ENCODE results near the gene OGFOD2.

DNA sequence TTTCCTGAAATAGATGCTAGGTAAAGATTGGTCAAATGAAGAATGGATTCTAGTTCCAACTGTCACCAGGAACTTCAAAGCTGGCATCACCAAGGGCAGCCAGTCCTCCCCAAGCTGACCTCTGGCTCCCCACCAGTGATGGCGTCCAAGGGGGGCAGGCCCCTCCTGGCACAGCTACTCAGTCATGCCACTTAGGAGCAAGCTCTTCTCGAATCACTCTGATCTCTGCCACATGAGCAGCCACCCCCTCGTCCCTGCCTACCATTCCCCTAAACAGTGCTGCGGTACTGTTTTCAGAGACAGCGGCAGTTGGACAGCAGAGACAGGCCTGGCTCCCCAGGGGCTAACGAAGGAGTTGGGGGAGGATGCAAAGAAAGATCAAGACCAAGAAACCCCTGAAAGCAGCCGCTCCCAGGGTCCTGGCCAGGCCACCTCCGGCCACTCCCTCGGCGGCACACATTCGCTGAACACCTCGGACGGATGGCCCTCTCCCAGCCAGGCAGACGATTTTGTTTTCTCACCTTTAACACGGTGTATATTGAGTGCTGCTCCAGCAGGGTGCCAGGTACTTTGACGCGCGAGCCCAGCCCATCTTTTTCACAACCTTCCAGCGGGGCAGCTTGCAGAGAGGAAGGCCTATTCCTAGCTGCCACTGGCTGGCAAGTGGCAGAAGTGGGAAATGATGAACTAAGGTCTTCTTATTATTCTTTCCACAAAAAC, 52.8 kb downstream of the OGFOD2 start:
- TF ChIP-seq ZNF565 (CRISPR knock-in tag; conservative IDR thresholded peaks at IDR 0.05; ENCODE audit: low read depth) = no peak
- TF ChIP-seq, protein P1, sequence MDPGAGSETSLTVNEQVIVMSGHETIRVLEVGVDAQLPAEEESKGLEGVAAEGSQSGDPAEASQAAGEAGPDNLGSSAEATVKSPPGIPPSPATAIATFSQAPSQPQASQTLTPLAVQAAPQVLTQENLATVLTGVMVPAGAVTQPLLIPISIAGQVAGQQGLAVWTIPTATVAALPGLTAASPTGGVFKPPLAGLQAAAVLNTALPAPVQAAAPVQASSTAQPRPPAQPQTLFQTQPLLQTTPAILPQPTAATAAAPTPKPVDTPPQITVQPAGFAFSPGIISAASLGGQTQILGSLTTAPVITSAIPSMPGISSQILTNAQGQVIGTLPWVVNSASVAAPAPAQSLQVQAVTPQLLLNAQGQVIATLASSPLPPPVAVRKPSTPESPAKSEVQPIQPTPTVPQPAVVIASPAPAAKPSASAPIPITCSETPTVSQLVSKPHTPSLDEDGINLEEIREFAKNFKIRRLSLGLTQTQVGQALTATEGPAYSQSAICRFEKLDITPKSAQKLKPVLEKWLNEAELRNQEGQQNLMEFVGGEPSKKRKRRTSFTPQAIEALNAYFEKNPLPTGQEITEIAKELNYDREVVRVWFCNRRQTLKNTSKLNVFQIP (CRISPR knock-in tag; IDR thresholded peaks at IDR 0.05; ENCODE audit: borderline replicate concordance, low read depth) = no peak
- no peak for TF ChIP-seq TOX (CRISPR knock-in tag; IDR thresholded peaks at IDR 0.05; ENCODE audit: borderline replicate concordance)
- no peak for TF ChIP-seq ARNTL (CRISPR knock-in tag; IDR thresholded peaks at IDR 0.05; ENCODE audit: borderline replicate concordance, low read depth)
- TF ChIP-seq, protein P2, sequence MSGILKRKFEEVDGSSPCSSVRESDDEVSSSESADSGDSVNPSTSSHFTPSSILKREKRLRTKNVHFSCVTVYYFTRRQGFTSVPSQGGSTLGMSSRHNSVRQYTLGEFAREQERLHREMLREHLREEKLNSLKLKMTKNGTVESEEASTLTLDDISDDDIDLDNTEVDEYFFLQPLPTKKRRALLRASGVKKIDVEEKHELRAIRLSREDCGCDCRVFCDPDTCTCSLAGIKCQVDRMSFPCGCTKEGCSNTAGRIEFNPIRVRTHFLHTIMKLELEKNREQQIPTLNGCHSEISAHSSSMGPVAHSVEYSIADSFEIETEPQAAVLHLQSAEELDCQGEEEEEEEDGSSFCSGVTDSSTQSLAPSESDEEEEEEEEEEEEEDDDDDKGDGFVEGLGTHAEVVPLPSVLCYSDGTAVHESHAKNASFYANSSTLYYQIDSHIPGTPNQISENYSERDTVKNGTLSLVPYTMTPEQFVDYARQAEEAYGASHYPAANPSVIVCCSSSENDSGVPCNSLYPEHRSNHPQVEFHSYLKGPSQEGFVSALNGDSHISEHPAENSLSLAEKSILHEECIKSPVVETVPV (CRISPR knock-in tag; IDR thresholded peaks at IDR 0.05) = no peak
- TF ChIP-seq RARB (CRISPR knock-in tag; IDR thresholded peaks at IDR 0.05) = no peak
- TF ChIP-seq ZNF70 (CRISPR knock-in tag; IDR thresholded peaks at IDR 0.05) = no peak
- no peak for TF ChIP-seq PPARA (CRISPR knock-in tag; IDR thresholded peaks at IDR 0.05; ENCODE audit: borderline replicate concordance)
- no peak for TF ChIP-seq ZFP3 (CRISPR knock-in tag; IDR thresholded peaks at IDR 0.05)
